ENCODE results near the gene HOXA3. TPM values are rescaled to one million over a fixed set of nuclear protein-coding genes. Genes with fewer than 3 reads are reported as not detected.

HOXA3 gene
- total and polyA plus RNA-seq, 7 donors, result 0.65 to 5.6 (median 3.3) TPM

GRCh38 chr7:27151341-27151930 lies 947 bp downstream of the HOXA3 start:
- no peak for DNase-seq
- H3K27ac ChIP-seq, result peak overlapping the region; percentile 84
- 6 to 9% (median 6%) methylated on average over 26 to 27 of the region's 27 CpGs for WGBS, 3 donors

GRCh38 chr7:27150568-27151340 lies 1.6 kb downstream of the HOXA3 start:
- WGBS, 3 donors, result 0 to 1% (median 1%) methylated on average over 58 of the region's 58 CpGs
- DNase-seq (peak; percentile 84 to 93), ATAC-seq (peak; percentile 73 to 81 (median 75))
- H3K36me3 ChIP-seq (ENCODE audit: insufficient read depth in 1 of 2, low read depth in 1 of 2), result peaks cover 0 to 2% of the 10 kb centered on the region in 2 donors
- H3K4me3 ChIP-seq, result peak overlapping the region; percentile 75
- intact Hi-C loops (cut with DNase I), result loop anchor here in 1 of 2 donors (10.0 kb wide), 1 partner anchor 1266 kb away; no protein-coding TSS in a partner anchor
- peak overlapping the region; percentile 84 for H3K27ac ChIP-seq
- peaks cover 35% of the 10 kb centered on the region for H3K4me1 ChIP-seq
- TF ChIP-seq CTCF (IDR thresholded peaks at IDR 0.05), result peak; percentile 84
- no peaks in the 10 kb centered on the region for H3K9me3 ChIP-seq
- no peaks in the 10 kb centered on the region for H3K27me3 ChIP-seq (ENCODE audit: insufficient read depth in 3 of 3, low read length in 2 of 3)

More at GRCh38 chr7:27151341-27151930, 947 bp downstream of the HOXA3 start:
- no peak for TF ChIP-seq CTCF (IDR thresholded peaks at IDR 0.05)
- Histone ChIP-seq H3K36me3 (ENCODE audit: insufficient read depth in 1 of 2, low read depth in 1 of 2) (no peaks in the 10 kb centered on the region), H3K4me3 (peak overlapping the region; percentile 75), H3K27me3 (ENCODE audit: insufficient read depth in 3 of 3, low read length in 2 of 3) (no peaks in the 10 kb centered on the region), H3K9me3 (no peaks in the 10 kb centered on the region), H3K4me1 (peaks cover 34% of the 10 kb centered on the region)
- intact Hi-C loops (cut with DNase I), result loop anchor here in 1 of 2 donors (10.0 kb wide), 1 partner anchor 1267 kb away; no protein-coding TSS in a partner anchor
- ATAC-seq, result no peak

GRCh38 chr7:27149842-27150567 lies 2.4 kb downstream of the HOXA3 start:
- no peak for DNase-seq
- peak; percentile 32 to 48 (median 35) for ATAC-seq
- Histone ChIP-seq H3K27me3 (ENCODE audit: insufficient read depth in 3 of 3, low read length in 2 of 3) (no peaks in the 10 kb centered on the region), H3K9me3 (no peaks in the 10 kb centered on the region), H3K36me3 (ENCODE audit: insufficient read depth in 1 of 2, low read depth in 1 of 2) (peaks cover 0 to 9% of the 10 kb centered on the region in 2 donors), H3K27ac (peak overlapping the region; percentile 84), H3K4me3 (peak overlapping the region; percentile 75), H3K4me1 (peaks cover 29% of the 10 kb centered on the region)
- WGBS, 3 donors, result 13 to 30% (median 17%) methylated on average over 13 of the region's 13 CpGs
- no peak for TF ChIP-seq CTCF (IDR thresholded peaks at IDR 0.05)
- intact Hi-C loops (cut with DNase I), result loop anchor here in 1 of 2 donors (10.0 kb wide), 2 partner anchors 755 to 1265 kb away; no protein-coding TSS in a partner anchor

- H3K36me3 ChIP-seq (ENCODE audit: insufficient read depth in 1 of 2, low read depth in 1 of 2), result peaks cover 0 to 19% of the 10 kb centered on the region in 2 donors
- no peaks in the 10 kb centered on the region for H3K27me3 ChIP-seq (ENCODE audit: insufficient read depth in 3 of 3, low read length in 2 of 3)
- TF ChIP-seq CTCF (IDR thresholded peaks at IDR 0.05), result no peak
- H3K4me1 ChIP-seq, result peaks cover 29% of the 10 kb centered on the region
- intact Hi-C loops (cut with DNase I), result loop anchor here in 1 of 2 donors (10.0 kb wide), 1 partner anchor 754 kb away; no protein-coding TSS in a partner anchor
- 7 to 18% (median 9%) methylated on average over 30 of the region's 30 CpGs for WGBS, 3 donors
- H3K4me3 ChIP-seq, result peak overlapping the region; percentile 75
- H3K27ac ChIP-seq, result peak overlapping the region; percentile 84
- ATAC-seq, result no peak
- DNase-seq, result peak in 1 of 2 donors; percentile 59
- H3K9me3 ChIP-seq, result no peaks in the 10 kb centered on the region
Measured at GRCh38 chr7:27148756-27149641, 3.4 kb downstream of the HOXA3 start.

Data from psoas muscle (tissue), 8 donors.